Hepatocyte (in vitro differentiated cells): ENCODE measurements around the gene ACP5.

Experiments used
- CTCF ChIP-seq: fragments of 200-600 bp; sonication (generic); IDR thresholded peaks from 2 replicates; pipeline ENCODE4 v1.5.1; 2016; ENCODE audit warnings: antibody characterized with exemption, mild to moderate bottlenecking; ENCODE audit not compliant: poor library complexity
- EZH2 ChIP-seq: fragments of 200-600 bp; sonication (generic); IDR thresholded peaks from 2 replicates; pipeline ENCODE4 v1.6.1; 2016; ENCODE audit warnings: antibody characterized with exemption, mild to moderate bottlenecking, borderline replicate concordance
- EZH2phosphoT487 ChIP-seq: fragments of 200-600 bp; sonication (generic); IDR thresholded peaks from one replicate; pipeline ENCODE4 v1.6.1; 2018; ENCODE audit warnings: antibody characterized with exemption, mild to moderate bottlenecking, low read depth, moderate library complexity; ENCODE audit not compliant: unreplicated experiment, severe bottlenecking

GRCh38 chr19:11576227-11576626 lies 1.2 kb downstream of the ACP5 start:
- no peak for TF ChIP-seq CTCF
- TF ChIP-seq EZH2: no peak
- TF ChIP-seq EZH2phosphoT487: no peak
